ENCODE measurements around the gene SLC9A1.
A peak's percentile ranks its signal among the peaks of the same experiment; 100 is the strongest.

Gene SLC9A1

DNA sequence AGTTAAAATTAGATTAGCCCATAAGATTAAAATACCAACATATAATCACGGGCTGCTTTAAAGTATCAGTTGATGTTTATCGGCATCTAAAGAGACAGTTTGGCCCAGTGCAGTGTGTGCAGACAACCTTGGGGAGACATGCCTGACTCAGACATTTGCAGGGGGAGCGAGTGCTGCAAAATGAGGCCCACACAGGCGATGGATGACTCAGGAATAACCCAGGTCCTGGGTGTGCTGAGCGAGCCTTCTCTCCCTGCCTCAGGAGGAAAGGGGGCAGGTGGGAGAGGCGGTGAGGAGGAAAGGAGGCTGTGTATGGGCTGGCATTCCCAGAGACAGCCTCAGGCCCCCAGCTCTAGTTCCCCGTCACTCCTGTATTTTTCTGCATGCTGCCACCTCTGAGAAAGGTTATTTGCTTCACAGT is 9.0 kb downstream of the SLC9A1 start (continued):
- TF ChIP-seq, protein P1, sequence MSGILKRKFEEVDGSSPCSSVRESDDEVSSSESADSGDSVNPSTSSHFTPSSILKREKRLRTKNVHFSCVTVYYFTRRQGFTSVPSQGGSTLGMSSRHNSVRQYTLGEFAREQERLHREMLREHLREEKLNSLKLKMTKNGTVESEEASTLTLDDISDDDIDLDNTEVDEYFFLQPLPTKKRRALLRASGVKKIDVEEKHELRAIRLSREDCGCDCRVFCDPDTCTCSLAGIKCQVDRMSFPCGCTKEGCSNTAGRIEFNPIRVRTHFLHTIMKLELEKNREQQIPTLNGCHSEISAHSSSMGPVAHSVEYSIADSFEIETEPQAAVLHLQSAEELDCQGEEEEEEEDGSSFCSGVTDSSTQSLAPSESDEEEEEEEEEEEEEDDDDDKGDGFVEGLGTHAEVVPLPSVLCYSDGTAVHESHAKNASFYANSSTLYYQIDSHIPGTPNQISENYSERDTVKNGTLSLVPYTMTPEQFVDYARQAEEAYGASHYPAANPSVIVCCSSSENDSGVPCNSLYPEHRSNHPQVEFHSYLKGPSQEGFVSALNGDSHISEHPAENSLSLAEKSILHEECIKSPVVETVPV (CRISPR knock-in tag; IDR thresholded peaks at IDR 0.05): no peak
- TF ChIP-seq ESRRG (CRISPR knock-in tag; IDR thresholded peaks at IDR 0.05): no peak
- TF ChIP-seq TOX (CRISPR knock-in tag; IDR thresholded peaks at IDR 0.05; ENCODE audit: borderline replicate concordance): no peak
- no peak for TF ChIP-seq ZNF565 (CRISPR knock-in tag; conservative IDR thresholded peaks at IDR 0.05; ENCODE audit: low read depth)

- peak; percentile 56 for ATAC-seq
- TF ChIP-seq POU6F1 (CRISPR knock-in tag; IDR thresholded peaks at IDR 0.05; ENCODE audit: borderline replicate concordance, low read depth) (no peak), PATZ1 (CRISPR knock-in tag; IDR thresholded peaks at IDR 0.05; ENCODE audit: borderline replicate concordance) (no peak)
These were observed 9.8 kb downstream of the SLC9A1 start for GRCh38 chr1:27144920-27145661.

DNA sequence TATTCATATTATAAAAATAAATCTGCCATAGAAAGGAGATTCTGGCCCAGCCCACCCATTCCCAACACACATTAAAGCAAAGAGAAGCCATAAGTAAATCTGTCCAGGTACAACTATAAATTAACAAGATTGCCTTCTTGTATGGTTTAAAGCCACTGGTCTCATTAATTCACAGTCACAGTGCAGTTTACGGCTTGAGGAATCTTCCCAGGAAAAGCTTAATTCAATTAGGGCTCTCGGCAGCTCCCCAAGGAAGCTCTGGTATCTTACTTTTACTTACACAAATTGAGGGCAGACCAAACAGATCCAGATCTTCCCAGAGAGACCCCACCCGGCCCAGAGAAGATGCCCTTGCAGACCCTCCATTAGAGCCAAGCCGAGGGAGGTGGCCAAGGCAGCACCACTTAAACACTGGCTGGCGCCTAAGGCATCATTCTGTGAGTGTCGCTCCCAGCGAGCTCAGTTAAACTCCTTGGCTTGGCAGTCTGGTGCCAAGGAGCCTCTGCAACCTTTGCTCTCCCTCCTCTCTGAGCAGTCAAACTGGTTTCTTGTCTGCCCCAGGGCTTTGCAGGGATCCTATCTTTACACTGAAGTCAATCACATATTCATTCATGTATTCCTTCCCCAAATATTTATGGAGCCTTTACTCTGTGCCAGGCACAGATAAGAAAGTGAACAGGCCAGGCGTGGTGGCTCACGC is 10.7 kb downstream of the SLC9A1 start:
- TF ChIP-seq ZFP3 (CRISPR knock-in tag; IDR thresholded peaks at IDR 0.05) (no peak), ZFP30 (CRISPR knock-in tag; IDR thresholded peaks at IDR 0.05) (no peak), RARB (CRISPR knock-in tag; IDR thresholded peaks at IDR 0.05) (no peak), OSR1 (CRISPR knock-in tag; IDR thresholded peaks at IDR 0.05) (no peak), POU6F1 (CRISPR knock-in tag; IDR thresholded peaks at IDR 0.05; ENCODE audit: borderline replicate concordance, low read depth) (no peak), ZNF70 (CRISPR knock-in tag; IDR thresholded peaks at IDR 0.05) (no peak), TOX (CRISPR knock-in tag; IDR thresholded peaks at IDR 0.05; ENCODE audit: borderline replicate concordance) (no peak), PPARA (CRISPR knock-in tag; IDR thresholded peaks at IDR 0.05; ENCODE audit: borderline replicate concordance) (no peak), ISL1 (CRISPR knock-in tag; IDR thresholded peaks at IDR 0.05) (peak; percentile 17; the same call in 1 of the 2 replicates), ZC3H10 (CRISPR knock-in tag; IDR thresholded peaks at IDR 0.05) (0 out of 2 replicates have a peak, but pooled peaks have one; percentile 24), TSHZ2 (CRISPR knock-in tag; IDR thresholded peaks at IDR 0.05) (no peak), CSDC2 (CRISPR knock-in tag; IDR thresholded peaks at IDR 0.05) (no peak), PATZ1 (CRISPR knock-in tag; IDR thresholded peaks at IDR 0.05; ENCODE audit: borderline replicate concordance) (0 out of 2 replicates have a peak, but pooled peaks have one; percentile 27)
- TF ChIP-seq, protein P1 (CRISPR knock-in tag; IDR thresholded peaks at IDR 0.05): no peak
- no peak for ATAC-seq

Data from SK-N-SH treated with all-trans-retinoic acid at 6 μM for 48 hours (cell line).